Smooth muscle cell of the coronary artery (primary cell): Measurements from ENCODE around the gene OGFOD1. TPM values are rescaled to one million over a fixed set of nuclear protein-coding genes. Genes with fewer than 3 reads are reported as not detected.

Experiments
- total RNA-seq: library from RNA; depleted of rRNA; stranded (reverse); fragments of >200 nt; gene quantifications from 2 replicates; pipeline ENCODE4 v1.2.3, GENCODE V29; 2014; ENCODE audit warnings: low replicate concordance

Gene OGFOD1
- total RNA-seq: 27.1 and 92.2 TPM in 2 replicates

DNA sequence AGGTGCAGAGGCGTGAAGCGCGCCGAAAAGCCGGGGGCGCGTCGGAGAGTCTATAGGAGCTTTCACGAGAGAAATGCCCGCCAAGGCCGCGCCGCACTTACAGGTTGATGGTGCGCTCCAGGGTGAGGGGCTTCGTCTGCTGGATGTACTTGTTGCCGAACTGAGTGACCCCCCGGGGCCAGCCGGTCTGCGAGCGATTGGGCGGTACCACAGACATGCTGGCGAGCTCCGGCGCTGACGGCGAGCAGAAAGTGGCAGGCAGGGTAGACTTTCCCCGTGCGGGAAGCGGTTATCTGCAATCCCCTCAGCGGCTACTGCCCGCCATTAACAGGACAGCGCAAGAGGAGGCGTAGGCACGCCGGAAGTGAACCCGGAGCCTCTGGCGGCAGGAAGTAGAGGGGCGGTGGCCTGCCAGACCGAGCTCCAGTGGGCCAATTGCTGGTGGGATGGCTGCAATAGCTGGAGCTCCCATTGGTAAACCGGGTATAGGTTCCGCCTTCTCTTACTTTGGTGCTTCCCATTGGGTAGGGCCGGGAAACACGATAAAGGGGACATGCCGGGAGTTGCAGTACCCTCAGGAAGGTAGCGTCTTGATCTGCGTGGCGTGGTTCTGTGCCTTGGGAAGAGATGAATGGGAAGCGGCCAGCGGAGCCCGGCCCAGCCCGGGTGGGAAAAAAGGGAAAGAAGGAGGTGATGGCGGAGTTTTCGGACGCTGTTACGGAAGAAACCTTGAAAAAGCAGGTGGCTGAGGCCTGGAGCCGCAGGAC, at the start of gene OGFOD1, which contains the start of gene NUDT21:
OGFOD1 (plus strand) TSS at position 569 of the 767 bp plus-strand sequence; CDS start at position 628, 59 bp downstream.
NUDT21 (minus strand) TSS at position 347 of the 767 bp plus-strand sequence; CDS start at position 217, 130 bp downstream.

DNA sequence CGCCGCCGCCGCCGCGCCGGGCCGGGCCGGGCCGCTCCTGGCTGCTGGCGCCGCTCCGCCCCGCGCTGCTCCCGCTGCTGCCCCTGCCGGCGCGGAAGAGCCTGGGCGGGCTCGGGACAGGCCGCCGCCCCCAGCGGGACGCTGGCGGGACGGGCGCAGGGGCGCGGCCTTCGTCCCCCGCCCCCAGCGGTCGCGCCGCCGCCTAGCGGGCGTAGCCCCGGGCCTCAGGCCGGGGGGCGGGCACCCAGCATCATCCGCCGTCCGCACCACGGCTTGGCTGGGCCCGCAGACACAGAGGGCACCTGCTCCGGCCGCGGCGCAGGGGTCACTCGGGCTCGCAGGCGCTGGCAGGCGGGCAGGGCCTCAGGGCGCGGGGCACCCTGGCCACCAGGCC, 25.9 kb upstream of the OGFOD1 start, which contains the start of gene AMFR:
AMFR (minus strand) TSS at position 107 of the 394 bp plus-strand sequence. CDS start 218 bp downstream, outside the sequence.

DNA sequence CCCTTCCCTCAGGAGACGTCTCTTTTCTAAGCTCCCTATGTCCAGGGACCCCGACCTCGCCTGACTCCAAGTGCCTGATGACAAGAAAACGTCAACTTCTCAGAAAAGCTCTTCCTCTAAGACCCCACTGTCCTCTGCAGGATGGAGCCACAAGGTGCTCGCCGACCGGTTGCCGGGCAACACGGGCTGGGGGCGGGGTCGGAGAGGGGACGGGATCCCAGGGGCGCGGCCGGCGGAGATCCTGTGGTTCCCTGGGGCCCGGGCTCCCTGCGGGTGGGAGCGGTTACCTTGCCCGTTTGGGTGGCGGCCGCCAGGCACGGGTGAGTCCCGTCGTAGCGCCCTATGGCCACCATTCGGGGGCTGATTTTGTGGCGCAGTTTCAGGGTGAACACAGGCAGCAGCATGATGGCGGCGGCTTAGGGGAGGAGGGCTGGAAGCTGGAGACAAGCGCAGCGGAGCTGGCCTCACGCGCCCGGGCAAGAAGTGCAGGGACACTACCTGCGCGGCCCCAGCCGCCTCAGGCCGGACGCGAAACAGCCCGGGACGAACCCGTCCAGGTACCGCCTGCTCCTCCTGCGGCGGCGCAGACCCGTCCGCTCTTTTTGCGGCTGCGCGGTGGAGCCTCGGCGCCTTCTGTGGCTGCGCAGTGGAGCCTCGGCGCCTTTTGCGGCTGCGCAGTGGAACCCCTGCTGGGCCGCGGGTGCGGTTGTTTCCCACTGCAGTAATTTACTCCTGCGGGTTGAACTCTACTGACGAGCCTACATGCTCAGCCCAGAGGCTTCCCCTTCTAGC, 68.3 kb downstream of the OGFOD1 start, which contains the start of gene BBS2:
BBS2 (minus strand) TSS at position 566 of the 792 bp plus-strand sequence; CDS start at position 404, 162 bp downstream.

Other genes with a start within 250 kb of the OGFOD1 start
- gene AMFR, start 26.0 kb upstream of the OGFOD1 start, total RNA-seq: 204 and 465 TPM in 2 replicates
- gene NUDT21, start 222 bp upstream of the OGFOD1 start, total RNA-seq: 44.2 and 51.2 TPM in 2 replicates
- 39.0 and 91.0 TPM in 2 replicates for gene BBS2, start 68.5 kb downstream of the OGFOD1 start, total RNA-seq
- gene MT4, start 113.5 kb downstream of the OGFOD1 start, total RNA-seq: not detected in 2 replicates
- 0.70 TPM in 1 of 2 replicates, not detected in the other for gene MT3, start 138.0 kb downstream of the OGFOD1 start, total RNA-seq
- 37.4 and 62.2 TPM in 2 replicates for gene MT2A, start 157.0 kb downstream of the OGFOD1 start, total RNA-seq
- gene MT1E, start 174.2 kb downstream of the OGFOD1 start, total RNA-seq: 147 and 148 TPM in 2 replicates
- gene MT1M, start 181.1 kb downstream of the OGFOD1 start, total RNA-seq: 2.0 and 9.5 TPM in 2 replicates
- 1.7 TPM in 1 of 2 replicates, not detected in the other for gene MT1A, start 187.1 kb downstream of the OGFOD1 start, total RNA-seq
- not detected in 2 replicates for gene MT1B, start 200.3 kb downstream of the OGFOD1 start, total RNA-seq
- gene MT1F, start 206.4 kb downstream of the OGFOD1 start, total RNA-seq: 1.2 TPM in 1 of 2 replicates, not detected in the other
- gene MT1G, start 216.5 kb downstream of the OGFOD1 start, total RNA-seq: not detected in 2 replicates
- gene MT1H, start 218.3 kb downstream of the OGFOD1 start, total RNA-seq: not detected in 2 replicates
- gene MT1X, start 230.9 kb downstream of the OGFOD1 start, total RNA-seq: 19.2 and 55.7 TPM in 2 replicates